Sigmoid colon (tissue), 7 donors: ENCODE data around the gene FURIN. TPM values are rescaled to one million over a fixed set of nuclear protein-coding genes. Genes with fewer than 3 reads are reported as not detected.
A peak's percentile ranks its signal among the peaks of the same experiment; 100 is the strongest.

Experiments used
- DNase-seq: peaks from one replicate; pipeline ENCODE4 v3.0.0-alpha.2; 2019
- H3K27ac ChIP-seq, 4 donors: fragments of 200-600 bp; sonication (generic); one replicate each; pipeline ENCODE4 v1.5.1; 2016 to 2019; ENCODE audit warnings: mild to moderate bottlenecking in 1 of 4
- H3K27me3 ChIP-seq, 3 donors: fragments of 200-600 bp; sonication (generic); one replicate each; pipeline ENCODE4 v1.5.1; 2019; ENCODE audit warnings: mild to moderate bottlenecking in 1 of 3
- H3K36me3 ChIP-seq, 4 donors: fragments of 200-600 bp; sonication (generic); one replicate each; pipeline ENCODE4 v1.5.1; 2016 to 2019
- H3K4me1 ChIP-seq, 4 donors: fragments of 200-600 bp; sonication (generic); one replicate each; pipeline ENCODE4 v1.5.1; 2017 to 2019
- H3K4me3 ChIP-seq, 4 donors: fragments of 200-600 bp; sonication (generic); one replicate each; pipeline ENCODE4 v1.5.1; 2017 to 2019; ENCODE audit warnings: mild to moderate bottlenecking in 2 of 4, moderate library complexity in 1 of 4
- H3K9me3 ChIP-seq, 4 donors: fragments of 200-600 bp in 3 of 4; sonication (generic) in 3 of 4; one replicate each; pipeline versions ENCODE4 v1.5.1 to v1.6.1; 2013 to 2019
- CTCF ChIP-seq, 4 experiments: fragments of 450-650 bp in 3 of 4; fragments of 200-600 bp in 1 of 4; IDR thresholded peaks; one replicate each; pipeline ENCODE4 v1.5.1; 2016 to 2019; ENCODE audit warnings: antibody characterized with exemption in 4 of 4, mild to moderate bottlenecking in 3 of 4, moderate library complexity in 2 of 4
- EP300 ChIP-seq, 4 donors: sonication (generic); formaldehyde crosslinking; IDR thresholded peaks; one replicate each; pipeline ENCODE4 v1.6.1; 2017; ENCODE audit warnings: antibody characterized with exemption in 4 of 4
- POLR2A ChIP-seq, 2 donors: fragments of 450-650 bp; IDR thresholded peaks; one replicate each; pipeline ENCODE4 v1.6.1; 2016; ENCODE audit warnings: antibody characterized with exemption in 2 of 2, mild to moderate bottlenecking in 2 of 2, moderate library complexity in 2 of 2
- POLR2AphosphoS5 ChIP-seq, 4 donors: sonication (generic); formaldehyde crosslinking; IDR thresholded peaks; one replicate each; pipeline ENCODE4 v1.6.1; 2017; ENCODE audit warnings: antibody characterized with exemption in 4 of 4
- WGBS, 2 donors: extraction: QIAGEN DNeasy Blood & Tissue Kit; methylation state at CpG; one replicate each; pipeline ENCODE4 v1.1.7; 2013; 5-methylcytosine and 5-hydroxymethylcytosine counted together
- intact Hi-C: fragments of 100-400 bp; cut with DNase I; formaldehyde crosslinking; loops from one replicate; pipeline ENCODE4 v1.15.1; 2023
- polyA plus RNA-seq, 3 donors: library from polyadenylated mRNA; stranded (reverse); fragments of 200-250 nt; gene quantifications; one replicate each; pipeline ENCODE4 v1.2.3, GENCODE V29; 2013
- total RNA-seq, 4 donors: library from RNA; depleted of rRNA; stranded (reverse); fragments of >200 nt; gene quantifications; one replicate each; pipeline ENCODE4 v1.1.0, GENCODE V29; 2016
- donor health status: healthy with polysubstance abuse.
- donor health status: Bipolar disorder and iron deficiency.
- donor health status: healthy.

Gene FURIN
- total and polyA plus RNA-seq, 7 donors = 21.0 to 69.2 (median 24.6) TPM

GRCh38 chr15:90901175-90902039, 33.0 kb downstream of the FURIN start:
- intact Hi-C loops = loop anchor here (1.0 to 2.0 kb wide), 2 partner anchors 31 to 93 kb away; partner anchors contain the start of genes HDDC3 and PRC1
- peaks cover 13 to 17% (median 14%) of the 10 kb centered on the region in 4 donors for H3K36me3 ChIP-seq
- 46 to 60% methylated on average over 14 of the region's 14 CpGs for WGBS, 2 donors
- TF ChIP-seq POLR2AphosphoS5 (IDR thresholded peaks at IDR 0.05) (no peak), EP300 (IDR thresholded peaks at IDR 0.05) (no peak), CTCF (IDR thresholded peaks at IDR 0.05) (no peak), POLR2A (IDR thresholded peaks at IDR 0.05) (no peak)
- no peak for DNase-seq
- H3K4me1 ChIP-seq = peaks cover 0 to 25% (median 21%) of the 10 kb centered on the region in 4 donors
- H3K4me3 ChIP-seq = peak overlapping the region in 2 of 4 donors; percentile 69 to 78
- H3K27me3 ChIP-seq = no peaks in the 10 kb centered on the region
- H3K9me3 ChIP-seq = no peaks in the 10 kb centered on the region
- H3K27ac ChIP-seq = peak overlapping the region; percentile 93 to 98 (median 96)

- intact Hi-C loops = loop anchor here (1.0 to 2.0 kb wide), 2 partner anchors 30 to 93 kb away; partner anchors contain the start of genes HDDC3 and PRC1
- WGBS, 2 donors = 0% methylated on average over 71 of the region's 71 CpGs
- peak overlapping the region; percentile 93 to 98 (median 96) for H3K27ac ChIP-seq
- peak overlapping the region; percentile 48 to 81 (median 74) for H3K4me3 ChIP-seq
- H3K27me3 ChIP-seq = no peaks in the 10 kb centered on the region
- H3K4me1 ChIP-seq = peaks cover 0 to 25% (median 21%) of the 10 kb centered on the region in 4 donors
- H3K9me3 ChIP-seq = no peaks in the 10 kb centered on the region
- DNase-seq = peak; percentile 88
- TF ChIP-seq CTCF (IDR thresholded peaks at IDR 0.05) (peak; percentile 47 to 84 (median 76)), EP300 (IDR thresholded peaks at IDR 0.05) (no peak), POLR2A (IDR thresholded peaks at IDR 0.05) (no peak), POLR2AphosphoS5 (IDR thresholded peaks at IDR 0.05) (peak in 3 of 4 donors; percentile 8 to 81 (median 78))
- H3K36me3 ChIP-seq = peaks cover 17 to 25% (median 22%) of the 10 kb centered on the region in 4 donors
Measured at GRCh38 chr15:90902040-90902839, 33.9 kb downstream of the FURIN start.

- intact Hi-C loops = loop anchor here (1.0 to 2.0 kb wide), 2 partner anchors 29 to 92 kb away; partner anchors contain the start of genes HDDC3 and PRC1
- Histone ChIP-seq H3K27me3 (no peaks in the 10 kb centered on the region), H3K4me3 (peak within 1 kb of the TSS; percentile 68 to 81 (median 74)), H3K4me1 (peaks cover 0 to 25% (median 21%) of the 10 kb centered on the region in 4 donors), H3K9me3 (no peaks in the 10 kb centered on the region), H3K36me3 (peaks cover 20 to 33% (median 29%) of the 10 kb centered on the region in 4 donors), H3K27ac (peak within 1 kb of the TSS; percentile 93 to 98 (median 96))
- TF ChIP-seq CTCF (IDR thresholded peaks at IDR 0.05) (no peak), POLR2AphosphoS5 (IDR thresholded peaks at IDR 0.05) (peak; percentile 19 to 59 (median 36)), POLR2A (IDR thresholded peaks at IDR 0.05) (peak in 1 of 2 donors; percentile 42)
- 1% methylated on average over 81 of the region's 81 CpGs for WGBS, 2 donors
- no peak for DNase-seq
Measured at GRCh38 chr15:90902840-90903732, 34.7 kb downstream of the FURIN start, which contains the start of gene MAN2A2. Gene MAN2A2, plus strand, starts transcription at chr15:90903302. Its CDS starts 906 bp downstream, at chr15:90904208.
